Esophagus squamous epithelium (tissue), 5 donors: ENCODE results near the gene PRKD3. TPM values are rescaled to one million over a fixed set of nuclear protein-coding genes. Genes with fewer than 3 reads are reported as not detected.

ENCODE experiments used
- DNase-seq: peaks from one replicate; lab custom pipeline; 2025; lab: John Stamatoyannopoulos, UW
- H3K27ac ChIP-seq, 4 donors: fragments of 200-600 bp; sonication (generic); one replicate each; pipeline ENCODE4 v1.5.1; 2016 to 2019; ENCODE audit warnings: mild to moderate bottlenecking in 1 of 4
- H3K27me3 ChIP-seq, 4 donors: fragments of 200-600 bp; sonication (generic); 1 replicate in 3 of 4; 2 replicates in 1 of 4; pipeline versions ENCODE4 v1.5.1 to v1.6.0; 2017 to 2021; ENCODE audit warnings: antibody characterized with exemption in 1 of 4
- H3K36me3 ChIP-seq, 3 donors: fragments of 200-600 bp; sonication (generic); one replicate each; pipeline ENCODE4 v1.5.1; 2016 to 2019
- H3K4me1 ChIP-seq, 3 donors: fragments of 200-600 bp; sonication (generic); one replicate each; pipeline ENCODE4 v1.5.1; 2017 to 2019
- H3K4me3 ChIP-seq, 4 donors: fragments of 200-600 bp; sonication (generic); 1 replicate in 3 of 4; 2 replicates in 1 of 4; pipeline ENCODE4 v1.5.1; 2016 to 2019; ENCODE audit warnings: mild to moderate bottlenecking in 2 of 4, moderate library complexity in 1 of 4
- H3K9me3 ChIP-seq, 3 donors: fragments of 200-600 bp; sonication (generic); one replicate each; pipeline ENCODE4 v1.5.1; 2016 to 2019
- CTCF ChIP-seq, 6 experiments: fragments of 450-650 bp in 4 of 6; fragments of 200-600 bp in 2 of 6; sonication (generic) in 2 of 6; IDR thresholded peaks; one replicate each; pipeline ENCODE4 v1.5.1; 2016 to 2019; ENCODE audit warnings: antibody characterized with exemption in 6 of 6, mild to moderate bottlenecking in 4 of 6, moderate library complexity in 4 of 6
- POLR2A ChIP-seq, 4 donors: fragments of 450-650 bp; IDR thresholded peaks; one replicate each; pipeline ENCODE4 v1.6.1; 2017; ENCODE audit warnings: antibody characterized with exemption in 4 of 4, mild to moderate bottlenecking in 4 of 4, moderate library complexity in 3 of 4
- WGBS, 2 donors: methylation state at CpG; one replicate each; pipeline ENCODE4 v1.1.5; 2018; 5-methylcytosine and 5-hydroxymethylcytosine counted together
- intact Hi-C: fragments of 100-400 bp; cut with DNase I; formaldehyde crosslinking; loops from one replicate; pipeline ENCODE4 v1.15.0; 2022
- total RNA-seq, 4 donors: library from RNA; depleted of rRNA; stranded (reverse); fragments of >200 nt; gene quantifications; one replicate each; pipeline ENCODE4 v1.1.0, GENCODE V29; 2016
- donor health status: DM: yes; HTN: yes; CAD: no.

PRKD3 gene
- total RNA-seq, 4 donors from 2014 or later = 7.4 to 25.9 (median 23.2) TPM

- Histone ChIP-seq H3K36me3 (no peaks in the 10 kb centered on the region), H3K9me3 (no peaks in the 10 kb centered on the region), H3K27me3 (no peaks in the 10 kb centered on the region), H3K4me1 (no peaks in the 10 kb centered on the region), H3K4me3 (no peak overlapping the region), H3K27ac (no peak overlapping the region)
- TF ChIP-seq CTCF (IDR thresholded peaks at IDR 0.05) (no peak), POLR2A (IDR thresholded peaks at IDR 0.05) (no peak)
- 73 to 75% methylated on average over 7 of the region's 7 CpGs for WGBS, 2 donors
- intact Hi-C loops = no loop called here
- no peak for DNase-seq
Measured at GRCh38 chr2:37337620-37338280, 13.1 kb upstream of the PRKD3 start.

GRCh38 chr2:37335604-37336003, 11.0 kb upstream of the PRKD3 start:
- no peak for DNase-seq
- H3K9me3 ChIP-seq = no peaks in the 10 kb centered on the region
- H3K27me3 ChIP-seq = no peaks in the 10 kb centered on the region
- no peaks in the 10 kb centered on the region for H3K36me3 ChIP-seq
- intact Hi-C loops = no loop called here
- WGBS, 2 donors = 80 to 92% methylated on average over 2 of the region's 2 CpGs
- no peak overlapping the region for H3K4me3 ChIP-seq
- no peaks in the 10 kb centered on the region for H3K4me1 ChIP-seq
- H3K27ac ChIP-seq = no peak overlapping the region
- no peak for TF ChIP-seq POLR2A (IDR thresholded peaks at IDR 0.05)
- no peak for TF ChIP-seq CTCF (IDR thresholded peaks at IDR 0.05)

- Histone ChIP-seq H3K36me3 (no peaks in the 10 kb centered on the region), H3K4me1 (no peaks in the 10 kb centered on the region), H3K4me3 (no peak overlapping the region), H3K9me3 (no peaks in the 10 kb centered on the region), H3K27me3 (no peaks in the 10 kb centered on the region), H3K27ac (no peak overlapping the region)
- no peak for DNase-seq
- WGBS, 2 donors = 84 to 94% methylated on average over 2 of the region's 2 CpGs
- intact Hi-C loops = no loop called here
- no peak for TF ChIP-seq CTCF (IDR thresholded peaks at IDR 0.05)
- TF ChIP-seq POLR2A (IDR thresholded peaks at IDR 0.05) = no peak
Measured at GRCh38 chr2:37333256-37333655, 8.6 kb upstream of the PRKD3 start.

GRCh38 chr2:37332560-37332959, 7.9 kb upstream of the PRKD3 start:
- WGBS, 2 donors = 43 to 81% methylated on average over 3 of the region's 3 CpGs
- intact Hi-C loops = no loop called here
- H3K4me1 ChIP-seq = no peaks in the 10 kb centered on the region
- TF ChIP-seq POLR2A (IDR thresholded peaks at IDR 0.05) = no peak
- TF ChIP-seq CTCF (IDR thresholded peaks at IDR 0.05) = no peak
- H3K27me3 ChIP-seq = no peaks in the 10 kb centered on the region
- H3K36me3 ChIP-seq = no peaks in the 10 kb centered on the region
- no peak overlapping the region for H3K4me3 ChIP-seq
- no peak for DNase-seq
- no peaks in the 10 kb centered on the region for H3K9me3 ChIP-seq
- H3K27ac ChIP-seq = no peak overlapping the region

GRCh38 chr2:37330681-37331080, 6.0 kb upstream of the PRKD3 start:
- no peaks in the 10 kb centered on the region for H3K27me3 ChIP-seq
- TF ChIP-seq POLR2A (IDR thresholded peaks at IDR 0.05) = no peak
- TF ChIP-seq CTCF (IDR thresholded peaks at IDR 0.05) = no peak
- DNase-seq = no peak
- intact Hi-C loops = no loop called here
- H3K4me1 ChIP-seq = peaks cover 3 to 5% (median 3%) of the 10 kb centered on the region in 3 donors
- no peak overlapping the region for H3K27ac ChIP-seq
- H3K9me3 ChIP-seq = no peaks in the 10 kb centered on the region
- H3K36me3 ChIP-seq = no peaks in the 10 kb centered on the region
- H3K4me3 ChIP-seq = no peak overlapping the region
